D721Med (cell line): Measurements from ENCODE around the gene CSAD.

Experiments
- DNase-seq: peaks from one replicate; pipeline ENCODE4 v3.0.0; 2011; ENCODE audit warnings: low spot score; ENCODE audit not compliant: insufficient read length
- FAIRE-seq: peaks from 2 replicates; lab custom pipeline; 2011; peaks lifted over from hg19 to GRCh38; lab: Jason Lieb, UNC
- TF ChIP-seq, protein P1 (sequence below): IDR thresholded peaks from 2 replicates; pipeline ENCODE4 v1.5.1; 2012; ENCODE audit warnings: mild to moderate bottlenecking, control low read depth; ENCODE audit not compliant: insufficient read depth; ENCODE audit errors: missing control alignments

CSAD gene

DNA sequence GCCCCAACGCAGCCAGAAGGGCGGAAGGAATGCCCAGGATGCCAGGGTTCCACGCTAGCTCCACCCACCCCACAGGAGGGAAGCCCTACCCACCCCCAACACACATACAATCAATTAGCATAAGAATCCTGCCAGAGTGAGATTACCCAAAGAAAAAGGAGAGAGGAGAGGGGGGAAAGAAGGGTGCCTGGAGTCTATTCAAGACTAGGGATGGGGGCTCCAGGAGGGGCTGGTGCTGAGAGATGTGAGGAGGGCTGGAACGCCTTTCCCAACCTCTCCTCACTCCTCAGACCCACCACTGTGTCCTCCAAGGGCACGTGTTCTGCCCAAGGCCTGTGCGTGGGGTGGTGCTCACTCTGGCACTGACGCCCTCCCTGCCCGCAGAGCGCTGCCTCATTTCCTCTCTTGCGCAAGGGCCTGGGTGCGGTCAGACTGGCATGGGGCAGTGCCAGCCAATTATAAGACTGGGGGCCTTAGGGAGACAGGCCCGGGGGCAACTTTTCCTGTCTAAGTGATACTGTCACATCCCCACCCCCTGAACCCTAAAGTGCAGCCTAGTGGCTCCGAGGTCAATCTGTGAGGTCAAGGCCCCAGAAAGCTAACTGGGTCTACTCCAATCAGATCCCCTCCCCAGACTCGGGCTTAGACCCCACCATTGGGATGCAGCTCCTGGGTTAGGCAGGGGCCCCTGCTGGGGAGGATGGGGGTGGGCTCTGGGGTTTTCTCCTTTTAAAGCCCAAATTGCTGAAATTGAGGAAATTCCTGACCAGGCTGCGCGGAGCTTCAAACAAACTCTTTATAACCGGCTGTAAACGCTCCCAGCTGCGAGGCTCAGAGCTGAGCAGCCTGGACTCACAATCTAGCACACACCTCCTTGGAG lies 36.6 kb upstream of the CSAD start:
- FAIRE-seq (no peak), DNase-seq (no peak)
- TF ChIP-seq, protein P1, sequence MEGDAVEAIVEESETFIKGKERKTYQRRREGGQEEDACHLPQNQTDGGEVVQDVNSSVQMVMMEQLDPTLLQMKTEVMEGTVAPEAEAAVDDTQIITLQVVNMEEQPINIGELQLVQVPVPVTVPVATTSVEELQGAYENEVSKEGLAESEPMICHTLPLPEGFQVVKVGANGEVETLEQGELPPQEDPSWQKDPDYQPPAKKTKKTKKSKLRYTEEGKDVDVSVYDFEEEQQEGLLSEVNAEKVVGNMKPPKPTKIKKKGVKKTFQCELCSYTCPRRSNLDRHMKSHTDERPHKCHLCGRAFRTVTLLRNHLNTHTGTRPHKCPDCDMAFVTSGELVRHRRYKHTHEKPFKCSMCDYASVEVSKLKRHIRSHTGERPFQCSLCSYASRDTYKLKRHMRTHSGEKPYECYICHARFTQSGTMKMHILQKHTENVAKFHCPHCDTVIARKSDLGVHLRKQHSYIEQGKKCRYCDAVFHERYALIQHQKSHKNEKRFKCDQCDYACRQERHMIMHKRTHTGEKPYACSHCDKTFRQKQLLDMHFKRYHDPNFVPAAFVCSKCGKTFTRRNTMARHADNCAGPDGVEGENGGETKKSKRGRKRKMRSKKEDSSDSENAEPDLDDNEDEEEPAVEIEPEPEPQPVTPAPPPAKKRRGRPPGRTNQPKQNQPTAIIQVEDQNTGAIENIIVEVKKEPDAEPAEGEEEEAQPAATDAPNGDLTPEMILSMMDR, result no peak

DNA sequence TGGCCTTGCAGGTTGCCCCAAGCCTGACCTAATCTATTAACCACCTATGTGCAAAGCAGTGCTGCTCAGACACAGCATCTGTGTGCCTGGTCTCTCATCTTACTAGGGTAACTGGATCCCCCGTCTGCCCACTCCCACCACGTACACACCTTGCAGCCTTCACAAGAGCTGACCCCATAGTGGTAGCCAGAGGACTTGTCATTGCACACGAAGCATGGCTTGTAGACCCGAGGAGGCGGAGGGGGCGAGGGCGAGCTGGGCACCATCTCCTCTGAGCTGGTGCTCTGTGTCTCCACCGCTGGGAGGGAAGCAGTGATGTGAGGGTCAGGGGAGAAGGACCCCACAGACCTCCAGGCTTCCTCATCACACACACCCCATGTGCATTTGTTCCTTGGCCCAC lies 34.8 kb upstream of the CSAD start:
- no peak for FAIRE-seq
- DNase-seq, result no peak
- TF ChIP-seq, protein P1, result no peak

DNA sequence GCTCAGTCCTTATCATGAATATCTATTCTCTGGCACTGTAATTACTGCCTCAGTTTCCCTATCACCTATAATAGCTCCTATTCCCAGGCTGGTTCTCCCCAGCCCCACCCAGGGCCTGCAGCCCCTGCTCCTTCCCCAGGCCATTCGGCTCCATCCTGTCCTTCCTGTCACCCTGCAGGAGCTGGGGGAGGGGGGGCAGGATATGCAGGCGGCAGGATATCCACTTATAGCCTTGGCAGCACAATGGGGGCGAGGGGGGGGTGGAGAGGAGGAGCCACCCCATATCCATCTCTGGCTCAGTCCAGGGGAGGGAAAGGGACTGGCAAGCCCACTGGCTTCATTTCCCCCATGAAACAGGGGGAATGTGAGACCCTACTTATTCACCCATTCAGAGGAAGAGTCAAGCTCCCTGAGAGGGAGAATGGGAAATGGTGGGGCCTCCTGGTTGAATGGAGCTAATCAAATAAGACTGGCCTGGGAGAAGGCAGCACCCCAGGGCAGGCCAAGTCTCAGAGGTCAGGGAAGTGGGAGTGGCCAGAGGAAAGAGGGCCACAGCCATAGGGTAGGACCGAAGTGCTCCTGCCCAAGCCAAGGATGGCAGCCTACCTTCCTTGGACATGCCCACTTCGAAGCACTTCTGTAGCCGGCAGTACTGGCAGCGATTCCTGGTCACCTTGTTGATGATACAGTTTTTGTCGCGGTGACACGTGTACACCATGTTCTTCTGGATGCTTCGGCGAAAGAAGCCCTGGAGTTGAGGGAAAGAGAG lies 34.1 kb upstream of the CSAD start:
- FAIRE-seq (no peak), DNase-seq (no peak)
- TF ChIP-seq, protein P1, result no peak

- TF ChIP-seq, protein P1, result no peak
- DNase-seq (no peak), FAIRE-seq (no peak)
Observed at GRCh38 chr12:53214221-53214620, 33.5 kb upstream of the CSAD start.

GRCh38 chr12:53213348-53213747 lies 32.6 kb upstream of the CSAD start:
- DNase-seq (peak; percentile 98), FAIRE-seq (no peak)
- TF ChIP-seq, protein P1, result peak; percentile 92

- TF ChIP-seq, protein P1, result no peak
Observed at GRCh38 chr12:53212931-53213330, 32.2 kb upstream of the CSAD start.

More at GRCh38 chr12:53212931-53213330, 32.2 kb upstream of the CSAD start:
- FAIRE-seq, result no peak
- no peak for DNase-seq
